T-helper 17 cell (primary cell): ENCODE measurements around the gene PARVB. TPM values are rescaled to one million over a fixed set of nuclear protein-coding genes. Genes with fewer than 3 reads are reported as not detected.

Experiments used
- ATAC-seq: fragments of 150-1000 bp; cut with Tn5 transposase; 2 replicates; pipeline ENCODE4 v1.10.0; 2021; ENCODE audit warnings: mild to moderate bottlenecking, moderate library complexity
- DNase-seq, 3 donors: peaks; one replicate each; pipeline versions ENCODE4 v3.0.0 to v3.0.0-alpha.2; 2020 to 2021
- H3K9me3 ChIP-seq: one replicate; pipeline ENCODE4 v1.7.0; 2013; ENCODE audit warnings: low read length, mild to moderate bottlenecking; ENCODE audit not compliant: control insufficient read depth, poor library complexity, severe bottlenecking
- H3K27ac Mint-ChIP-seq: one replicate; pipeline ENCODE4 v1.8.0; 2022; ENCODE audit warnings: mild to moderate bottlenecking, moderate library complexity, mixed read lengths
- H3K27me3 Mint-ChIP-seq: one replicate; pipeline ENCODE4 v1.8.0; 2022; ENCODE audit warnings: mixed read lengths
- H3K36me3 Mint-ChIP-seq: one replicate; pipeline ENCODE4 v1.8.0; 2022; ENCODE audit warnings: low read depth, mixed read lengths
- H3K4me1 Mint-ChIP-seq: one replicate; pipeline ENCODE4 v1.8.0; 2022; ENCODE audit warnings: mild to moderate bottlenecking, mixed read lengths
- H3K4me3 Mint-ChIP-seq: one replicate; pipeline ENCODE4 v1.8.0; 2022; ENCODE audit warnings: mild to moderate bottlenecking, moderate library complexity, mixed read lengths
- total RNA-seq, 4 donors: library from RNA in 2 of 4; stranded (reverse) in 2 of 4; gene quantifications; one replicate each; pipeline ENCODE4 v1.2.3 and lab custom pipeline; 2022 to 2026

PARVB gene
- total RNA-seq, 2 donors from 2014 or later = 14.6 to 36.4 TPM

DNA sequence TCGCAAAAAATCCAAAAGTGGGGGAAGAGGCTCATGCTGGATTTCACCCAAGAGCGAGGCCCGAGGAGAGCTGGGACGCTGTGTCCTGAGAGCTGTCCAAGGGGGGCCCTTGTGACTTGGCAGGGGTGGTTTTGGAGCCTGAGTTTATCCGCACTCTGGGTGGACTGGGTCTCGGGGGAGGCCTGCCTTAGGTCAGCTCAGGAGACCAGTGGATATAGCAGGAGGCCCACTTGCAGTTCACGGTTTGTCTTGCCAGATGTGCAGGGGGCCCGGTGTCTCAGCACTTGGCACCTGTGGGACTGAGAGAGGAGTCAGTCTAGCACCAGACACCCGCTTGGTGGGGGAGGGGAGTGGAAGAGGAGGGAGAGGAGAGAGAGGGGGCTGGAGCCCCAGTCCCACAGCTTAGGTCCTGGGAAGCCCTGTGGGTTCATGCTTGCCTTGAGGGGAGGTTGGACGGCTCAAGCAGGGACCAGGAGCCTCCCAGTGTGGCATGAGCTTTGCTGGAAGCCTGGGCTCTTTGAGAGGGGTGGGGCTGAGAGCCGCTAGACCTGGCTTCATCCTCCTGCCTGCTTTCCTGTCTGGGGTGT, 33.4 kb downstream of the PARVB start:
- H3K27me3 Mint-ChIP-seq = no peaks in the 10 kb centered on the region
- no peaks in the 10 kb centered on the region for H3K36me3 Mint-ChIP-seq
- no peak for ATAC-seq

DNA sequence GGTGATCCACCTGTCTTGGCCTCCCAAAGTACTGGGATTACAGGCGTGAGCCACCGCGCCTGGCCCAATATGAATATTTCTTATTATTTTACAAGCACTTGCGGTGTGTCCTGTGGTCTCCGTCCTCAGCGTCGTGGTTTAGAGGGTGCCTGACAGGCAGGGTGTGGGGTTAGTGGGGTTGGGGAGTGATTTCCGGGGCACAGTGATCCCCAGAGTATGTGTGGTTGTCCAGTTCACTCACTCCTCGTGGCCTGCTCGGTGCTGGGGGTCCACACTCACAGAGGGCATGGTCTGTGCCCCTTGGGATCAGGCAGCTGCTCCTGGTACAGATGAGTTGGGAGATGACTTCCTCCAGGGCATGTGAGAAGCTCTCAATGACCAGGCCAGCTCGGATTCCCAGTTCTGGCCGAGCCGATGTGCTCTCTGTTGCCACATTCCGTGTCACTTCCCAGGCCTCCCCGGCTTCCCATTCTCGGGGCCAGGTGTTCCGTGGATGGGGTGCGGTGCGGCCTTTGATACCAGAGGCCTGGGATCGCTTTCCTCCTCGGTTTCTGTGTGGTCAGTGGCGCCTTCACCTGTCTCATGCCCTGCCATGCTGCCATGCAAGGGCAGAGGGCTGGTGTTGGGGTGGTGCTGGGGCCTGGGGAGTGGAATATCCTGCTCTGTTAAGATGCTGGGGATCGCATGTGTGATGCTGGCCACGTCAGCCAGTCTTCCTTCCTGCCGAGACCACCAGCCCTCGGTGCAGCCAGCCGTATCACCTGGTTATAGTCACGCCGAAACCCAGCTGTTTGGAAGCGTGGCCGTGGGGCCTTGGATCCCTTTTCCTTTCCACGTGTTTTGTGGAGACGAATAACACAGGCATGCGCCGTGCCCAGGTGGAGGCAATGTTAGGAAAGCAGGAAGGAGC, 39.6 kb downstream of the PARVB start:
- Mint-ChIP-seq H3K36me3 (no peaks in the 10 kb centered on the region), H3K27me3 (peaks cover 4% of the 10 kb centered on the region), H3K4me3 (peak overlapping the region; percentile 28), H3K27ac (peak overlapping the region; percentile 16), H3K4me1 (peaks cover 8% of the 10 kb centered on the region)
- DNase-seq = no peak
- no peak for ATAC-seq
- H3K9me3 ChIP-seq = no peaks in the 10 kb centered on the region

More for the DNA sequence above, 33.4 kb downstream of the PARVB start:
- Mint-ChIP-seq H3K4me3 (no peak overlapping the region), H3K4me1 (peaks cover 4% of the 10 kb centered on the region), H3K27ac (no peak overlapping the region)
- no peak for DNase-seq
- H3K9me3 ChIP-seq = no peaks in the 10 kb centered on the region

DNA sequence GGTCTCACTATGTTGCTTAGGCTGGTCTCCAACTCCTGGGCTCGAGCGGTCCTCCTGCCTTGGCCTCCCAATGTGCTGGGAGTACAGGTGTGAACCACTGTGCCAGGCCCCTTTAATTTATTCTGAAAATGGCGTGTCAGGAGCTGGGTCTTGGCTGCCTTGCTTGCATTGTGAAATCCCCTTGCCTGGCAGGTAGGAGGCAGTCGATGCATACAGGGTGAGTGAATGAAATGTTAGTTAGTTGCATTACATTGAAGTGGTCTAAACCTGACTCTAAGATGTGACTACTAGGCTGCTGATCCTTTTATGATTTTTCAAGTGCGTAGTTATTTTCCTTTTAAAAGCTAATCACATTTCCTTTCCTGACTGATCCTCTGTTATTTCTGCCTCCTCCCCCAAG, 42.9 kb downstream of the PARVB start:
- no peaks in the 10 kb centered on the region for H3K9me3 ChIP-seq
- H3K4me1 Mint-ChIP-seq = peaks cover 13% of the 10 kb centered on the region
- DNase-seq = no peak
- no peak for ATAC-seq
- no peak overlapping the region for H3K4me3 Mint-ChIP-seq
- peaks cover 6% of the 10 kb centered on the region for H3K27me3 Mint-ChIP-seq
- H3K36me3 Mint-ChIP-seq = no peaks in the 10 kb centered on the region
- H3K27ac Mint-ChIP-seq = peak overlapping the region; percentile 56

DNA sequence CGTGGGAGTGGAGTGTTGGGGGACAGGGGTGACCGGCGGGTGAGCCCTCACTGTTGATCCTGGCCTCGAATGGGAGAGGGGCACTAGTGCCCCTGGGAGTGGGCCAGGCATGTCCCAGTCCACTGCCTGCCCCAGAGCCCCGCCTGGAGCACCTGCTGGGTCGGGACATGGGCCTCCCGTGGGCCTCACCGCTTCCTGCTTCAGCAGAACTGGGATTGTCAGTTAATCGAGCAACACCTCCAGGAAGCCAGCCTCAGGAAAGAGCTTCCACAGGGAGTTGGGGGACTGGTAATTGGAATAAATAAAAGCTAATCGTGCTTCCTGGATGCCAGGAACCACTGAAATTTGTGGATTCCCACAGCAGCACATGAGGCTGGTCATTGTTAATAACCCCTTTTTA, 43.8 kb downstream of the PARVB start:
- DNase-seq = no peak
- no peaks in the 10 kb centered on the region for H3K9me3 ChIP-seq
- Mint-ChIP-seq H3K27ac (no peak overlapping the region), H3K36me3 (no peaks in the 10 kb centered on the region), H3K27me3 (peaks cover 6% of the 10 kb centered on the region), H3K4me3 (no peak overlapping the region), H3K4me1 (peaks cover 13% of the 10 kb centered on the region)
- no peak for ATAC-seq

DNA sequence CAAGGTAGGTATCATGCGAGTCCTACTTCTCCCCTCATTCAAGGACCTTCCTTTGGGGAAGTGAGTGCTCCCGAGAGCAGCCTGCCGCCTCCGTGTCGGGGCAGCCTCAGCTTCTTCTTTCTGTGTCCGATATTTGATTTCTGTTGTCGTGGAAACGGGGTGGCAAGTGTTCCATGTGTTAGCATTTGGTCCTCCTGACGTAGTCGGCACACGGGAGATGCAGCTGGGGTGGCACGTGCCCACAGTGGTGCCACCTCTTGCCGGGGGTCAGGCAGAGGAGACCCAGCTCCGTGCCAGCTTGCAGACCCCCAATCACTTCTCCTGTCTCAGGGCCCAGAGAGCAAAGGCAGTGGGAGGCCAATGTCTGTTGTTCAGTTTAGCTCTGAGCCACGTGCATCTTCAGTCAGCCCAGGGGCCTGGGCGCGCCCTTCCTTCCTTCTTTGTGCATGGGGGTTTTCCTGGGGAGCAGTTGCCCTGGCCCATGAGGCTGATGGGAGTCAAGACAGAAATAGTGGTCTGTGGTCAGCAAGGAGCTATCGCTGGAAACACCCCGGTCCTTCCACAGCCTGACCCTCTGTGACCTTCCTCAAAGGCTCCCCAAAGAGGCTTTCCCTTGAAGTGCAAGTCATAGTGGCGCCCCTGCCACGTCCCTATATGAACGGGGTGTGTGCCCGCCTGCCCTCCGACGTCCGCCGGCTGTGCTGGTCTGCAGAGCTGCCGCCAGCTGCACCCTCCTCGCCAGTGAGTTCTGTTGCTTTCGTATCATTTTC, 44.5 kb downstream of the PARVB start:
- Mint-ChIP-seq H3K4me1 (peaks cover 13% of the 10 kb centered on the region), H3K36me3 (no peaks in the 10 kb centered on the region), H3K27me3 (peaks cover 6% of the 10 kb centered on the region), H3K27ac (peak overlapping the region; percentile 87), H3K4me3 (peak overlapping the region; percentile 52)
- H3K9me3 ChIP-seq = no peaks in the 10 kb centered on the region
- peak; percentile 76 for ATAC-seq
- DNase-seq = peak in 1 of 3 donors; percentile 7

DNA sequence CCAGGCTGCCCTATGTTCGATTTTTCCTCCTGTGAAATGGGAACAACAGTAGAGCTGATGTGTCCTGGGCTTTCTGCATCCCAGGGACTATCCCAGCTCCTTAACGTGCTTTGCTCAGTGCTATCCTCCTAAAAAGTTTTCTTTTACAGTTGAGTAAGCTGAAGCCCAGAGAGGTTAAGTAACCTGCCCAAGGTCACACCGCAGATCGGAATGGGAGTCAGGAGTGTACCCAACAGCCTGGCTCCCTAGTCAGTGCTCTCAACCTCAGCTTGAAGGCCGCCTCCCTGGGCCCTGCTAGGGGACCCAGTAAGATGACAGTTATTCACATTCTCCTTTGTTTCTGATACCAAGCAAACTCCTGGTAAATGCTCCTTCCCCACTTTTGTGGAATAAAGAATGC, 45.9 kb downstream of the PARVB start:
- Mint-ChIP-seq H3K4me1 (peaks cover 13% of the 10 kb centered on the region), H3K36me3 (no peaks in the 10 kb centered on the region), H3K27me3 (peaks cover 6% of the 10 kb centered on the region), H3K27ac (peak overlapping the region; percentile 45), H3K4me3 (no peak overlapping the region)
- DNase-seq (no peak), ATAC-seq (no peak)
- H3K9me3 ChIP-seq = no peaks in the 10 kb centered on the region

DNA sequence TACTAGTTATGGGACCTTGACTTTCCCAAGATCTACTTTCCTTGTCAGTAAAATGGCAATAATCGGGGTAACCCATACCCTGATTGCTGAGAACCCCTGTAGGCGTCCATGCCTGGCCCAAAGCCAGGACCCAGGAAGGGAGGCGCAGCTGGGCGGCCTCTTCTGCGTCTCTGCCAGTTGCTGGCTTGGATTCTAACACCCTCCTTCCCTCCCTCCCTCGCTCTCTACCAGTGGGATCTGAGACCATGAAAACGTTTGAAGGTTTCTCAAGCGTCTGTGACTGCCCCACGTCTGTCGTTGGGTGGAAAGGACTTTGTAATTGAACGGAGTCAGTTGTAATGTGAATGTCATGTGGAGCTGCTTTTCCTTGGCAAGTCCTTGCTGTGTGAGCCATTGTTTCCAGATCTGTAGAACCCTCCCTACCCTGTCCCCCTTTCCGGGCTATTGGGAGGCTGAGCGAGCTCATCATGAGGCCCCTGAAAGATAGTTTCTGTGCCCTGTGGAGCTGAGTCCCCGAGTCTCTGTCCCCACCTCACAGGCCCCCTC, 47.8 kb downstream of the PARVB start:
- H3K27me3 Mint-ChIP-seq = peaks cover 6% of the 10 kb centered on the region
- H3K36me3 Mint-ChIP-seq = no peaks in the 10 kb centered on the region
- no peak overlapping the region for H3K4me3 Mint-ChIP-seq
- H3K4me1 Mint-ChIP-seq = peaks cover 12% of the 10 kb centered on the region
- H3K27ac Mint-ChIP-seq = no peak overlapping the region
- ATAC-seq = no peak
- H3K9me3 ChIP-seq = no peaks in the 10 kb centered on the region
- DNase-seq = no peak

DNA sequence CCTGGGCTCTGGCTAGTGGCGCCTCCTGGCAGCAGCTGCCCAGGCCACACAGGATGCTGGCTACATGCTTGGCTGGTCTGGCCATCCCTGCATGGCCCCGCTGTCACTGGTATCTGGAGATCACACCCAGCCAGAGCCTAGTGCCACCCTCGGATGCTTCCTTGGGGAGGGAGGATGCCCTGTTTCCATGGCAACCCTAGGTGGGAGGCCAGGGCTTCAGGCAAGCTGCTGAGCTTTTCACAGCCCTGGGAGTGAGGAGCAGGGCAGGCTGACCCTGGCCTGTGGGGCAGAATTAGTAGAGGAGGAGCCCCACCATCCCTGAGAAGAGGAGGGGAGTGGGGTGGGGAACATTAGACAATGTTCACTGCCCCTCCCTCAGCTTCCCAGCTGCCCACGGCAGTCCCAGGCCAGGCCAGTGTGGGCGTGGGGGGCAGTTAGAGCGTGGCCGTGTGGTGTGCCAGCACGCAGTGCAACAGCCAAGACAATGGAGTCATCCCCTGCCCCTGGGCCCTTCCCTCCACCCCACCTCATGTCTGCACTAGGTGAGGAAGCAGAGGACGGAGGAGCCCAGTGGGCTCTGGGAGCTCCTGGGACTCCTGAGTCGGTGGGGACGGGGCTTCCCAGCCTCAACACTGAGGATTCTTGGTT, 50.4 kb downstream of the PARVB start:
- H3K27me3 Mint-ChIP-seq = no peaks in the 10 kb centered on the region
- H3K4me3 Mint-ChIP-seq = no peak overlapping the region
- ATAC-seq = no peak
- peaks cover 2% of the 10 kb centered on the region for H3K4me1 Mint-ChIP-seq
- H3K9me3 ChIP-seq = no peaks in the 10 kb centered on the region
- H3K36me3 Mint-ChIP-seq = no peaks in the 10 kb centered on the region
- DNase-seq = no peak
- H3K27ac Mint-ChIP-seq = no peak overlapping the region

DNA sequence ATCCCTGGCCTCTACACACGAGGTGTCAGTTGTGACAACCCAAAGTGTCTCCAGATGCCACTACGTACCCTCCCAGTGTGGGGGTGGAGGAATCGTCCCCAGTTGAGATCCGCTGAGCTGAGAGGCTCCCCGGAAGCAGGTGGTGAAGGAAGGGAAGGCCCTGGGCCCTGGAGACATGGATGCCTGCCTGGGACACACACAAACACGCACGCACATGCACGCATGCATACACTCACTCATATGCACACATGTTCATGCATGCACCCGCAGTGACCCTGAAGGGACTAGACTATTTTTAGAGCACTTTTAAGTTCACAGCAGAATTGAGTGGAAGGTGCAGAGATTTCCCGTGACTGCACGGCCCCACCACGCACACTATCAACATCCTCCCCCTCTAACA, 50.9 kb downstream of the PARVB start:
- ATAC-seq (no peak), DNase-seq (no peak)
- Mint-ChIP-seq H3K27me3 (no peaks in the 10 kb centered on the region), H3K36me3 (no peaks in the 10 kb centered on the region), H3K27ac (no peak overlapping the region), H3K4me1 (peaks cover 2% of the 10 kb centered on the region), H3K4me3 (no peak overlapping the region)
- H3K9me3 ChIP-seq = no peaks in the 10 kb centered on the region

DNA sequence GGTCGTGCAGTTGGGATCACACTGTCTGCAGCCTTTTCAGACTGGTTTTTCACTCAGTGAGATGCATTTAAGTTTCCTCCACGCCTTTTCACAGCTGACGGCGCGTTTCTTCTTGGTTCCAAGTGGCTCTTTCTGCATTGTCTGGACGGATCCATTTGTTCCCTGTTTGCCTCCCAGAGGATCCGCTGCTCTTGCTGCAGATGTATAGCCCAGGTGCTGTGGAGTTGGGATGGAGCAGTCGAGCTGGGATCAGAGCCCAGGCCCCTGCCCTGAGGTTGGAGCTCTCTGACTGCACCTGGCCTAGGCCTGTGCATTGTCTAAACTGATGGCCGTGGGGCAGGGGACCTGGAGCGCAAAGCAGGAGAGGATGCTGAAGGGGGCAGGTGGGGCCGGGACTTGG, 51.6 kb downstream of the PARVB start:
- Mint-ChIP-seq H3K27me3 (no peaks in the 10 kb centered on the region), H3K4me3 (no peak overlapping the region), H3K4me1 (peaks cover 2% of the 10 kb centered on the region), H3K36me3 (no peaks in the 10 kb centered on the region), H3K27ac (no peak overlapping the region)
- H3K9me3 ChIP-seq = no peaks in the 10 kb centered on the region
- ATAC-seq (no peak), DNase-seq (no peak)

DNA sequence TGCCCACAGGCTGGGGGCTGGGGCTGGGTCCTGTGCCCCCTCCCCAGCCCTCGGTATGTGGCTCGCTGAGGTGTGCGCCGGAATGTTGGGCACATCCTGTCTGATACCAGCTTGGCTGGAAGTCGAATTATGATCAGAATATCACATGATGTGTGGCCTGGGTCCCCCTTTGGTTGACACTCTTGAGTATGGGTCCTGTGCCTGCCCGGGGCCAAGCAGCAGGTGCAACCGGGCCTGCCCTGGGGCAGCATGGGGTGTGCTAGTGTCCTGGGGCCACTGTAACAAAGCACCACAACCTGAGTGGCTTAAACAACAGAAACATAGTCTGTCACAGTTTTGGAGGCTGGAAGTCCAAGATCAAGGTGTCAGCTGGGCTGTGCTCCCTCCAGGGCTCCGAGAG, 52.7 kb downstream of the PARVB start:
- no peaks in the 10 kb centered on the region for H3K27me3 Mint-ChIP-seq
- H3K36me3 Mint-ChIP-seq = no peaks in the 10 kb centered on the region
- no peaks in the 10 kb centered on the region for H3K9me3 ChIP-seq
- DNase-seq (no peak), ATAC-seq (no peak)
- H3K27ac Mint-ChIP-seq = no peak overlapping the region
- H3K4me1 Mint-ChIP-seq = peaks cover 2% of the 10 kb centered on the region
- H3K4me3 Mint-ChIP-seq = no peak overlapping the region

DNA sequence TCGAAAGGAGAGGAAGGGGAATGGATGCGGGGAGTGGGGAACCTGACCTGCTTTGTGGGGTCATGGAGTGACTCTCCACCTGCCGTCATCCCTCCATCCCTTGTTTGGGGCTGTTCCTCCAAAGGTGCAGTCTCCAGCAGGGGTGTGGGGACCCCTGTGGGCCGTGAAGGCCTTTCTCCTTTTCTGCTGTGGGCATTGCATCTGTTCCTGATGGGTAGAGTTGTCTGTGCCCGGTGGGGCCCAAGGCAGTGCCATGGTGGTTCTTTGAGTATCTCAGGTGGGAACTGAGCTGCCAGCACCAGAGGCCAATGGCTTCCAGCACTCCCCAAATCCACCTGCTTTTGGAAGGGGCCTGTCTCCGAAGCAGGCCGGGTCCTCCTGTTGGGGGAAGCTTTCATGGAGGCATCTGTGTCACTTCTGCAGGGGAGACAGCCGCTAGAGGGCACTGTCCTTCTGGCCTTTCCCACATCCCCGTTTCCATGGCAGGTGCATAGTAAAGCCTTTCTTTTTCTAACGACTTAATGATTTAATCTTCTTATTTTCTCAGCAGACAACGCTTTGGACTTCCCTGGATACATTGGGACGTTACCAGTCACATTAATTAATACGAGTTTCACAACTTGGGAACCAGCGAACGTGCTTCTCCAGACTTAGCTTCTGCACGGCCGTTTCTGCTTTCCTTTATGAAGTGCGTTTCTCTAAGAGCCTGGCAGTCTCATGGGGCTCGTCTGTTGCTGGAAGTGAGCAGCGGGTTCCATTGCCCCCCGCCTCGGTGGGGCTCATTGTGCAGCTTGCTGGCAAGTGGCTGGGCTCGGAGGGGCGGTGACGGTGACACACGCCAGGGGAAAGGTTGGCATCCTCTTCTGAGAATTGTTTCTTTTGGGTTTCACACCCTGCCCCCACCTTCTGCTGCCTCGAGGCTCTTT, 57.1 kb downstream of the PARVB start:
- H3K27ac Mint-ChIP-seq = no peak overlapping the region
- DNase-seq (peak; percentile 25 to 52 (median 48)), ATAC-seq (peak; percentile 68)
- no peak overlapping the region for H3K4me3 Mint-ChIP-seq
- peaks cover 4% of the 10 kb centered on the region for H3K4me1 Mint-ChIP-seq
- peaks cover 4% of the 10 kb centered on the region for H3K36me3 Mint-ChIP-seq
- no peaks in the 10 kb centered on the region for H3K9me3 ChIP-seq
- no peaks in the 10 kb centered on the region for H3K27me3 Mint-ChIP-seq
